Adrenal gland (tissue), 5 donors: ENCODE measurements around the gene CBX5.

Experiments
- POLR2A ChIP-seq, 2 donors: fragments of 450-650 bp; IDR thresholded peaks; one replicate each; pipeline ENCODE4 v1.6.1; 2017; ENCODE audit warnings: antibody characterized with exemption in 2 of 2, mild to moderate bottlenecking in 2 of 2, moderate library complexity in 1 of 2
- TF ChIP-seq, protein P1 (sequence below), 6 experiments: fragments of 450-650 bp in 4 of 6; fragments of 200-600 bp in 2 of 6; sonication (generic) in 1 of 6; IDR thresholded peaks; 1 replicate in 5 of 6; 2 replicates in 1 of 6; pipeline versions ENCODE4 v1.5.1 to v1.8.0; 2016 to 2021; ENCODE audit warnings: antibody characterized with exemption in 6 of 6, mild to moderate bottlenecking in 2 of 6, moderate library complexity in 1 of 6
- donor health status: DM: no; HTN: no; CAD: no.

DNA sequence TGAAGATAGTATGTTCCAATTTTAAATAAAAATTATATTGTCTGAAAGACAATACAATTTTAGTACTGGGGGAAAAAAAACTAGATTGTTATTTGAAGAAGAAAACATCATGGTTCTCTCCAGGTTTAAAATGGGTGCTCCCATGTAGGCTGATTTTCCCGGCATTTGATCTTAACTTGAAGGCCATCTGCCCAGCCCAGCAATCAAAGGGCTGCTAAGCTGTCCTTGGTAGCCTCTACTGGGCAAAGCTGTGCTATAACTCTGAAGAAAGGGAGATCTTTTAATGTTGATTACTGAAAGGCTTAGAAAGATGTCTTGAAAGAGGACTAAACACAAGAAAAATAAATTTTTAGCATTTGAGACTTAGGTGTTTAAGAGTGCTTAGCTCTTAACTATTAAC is 41.4 kb downstream of the CBX5 start:
- TF ChIP-seq, protein P1, sequence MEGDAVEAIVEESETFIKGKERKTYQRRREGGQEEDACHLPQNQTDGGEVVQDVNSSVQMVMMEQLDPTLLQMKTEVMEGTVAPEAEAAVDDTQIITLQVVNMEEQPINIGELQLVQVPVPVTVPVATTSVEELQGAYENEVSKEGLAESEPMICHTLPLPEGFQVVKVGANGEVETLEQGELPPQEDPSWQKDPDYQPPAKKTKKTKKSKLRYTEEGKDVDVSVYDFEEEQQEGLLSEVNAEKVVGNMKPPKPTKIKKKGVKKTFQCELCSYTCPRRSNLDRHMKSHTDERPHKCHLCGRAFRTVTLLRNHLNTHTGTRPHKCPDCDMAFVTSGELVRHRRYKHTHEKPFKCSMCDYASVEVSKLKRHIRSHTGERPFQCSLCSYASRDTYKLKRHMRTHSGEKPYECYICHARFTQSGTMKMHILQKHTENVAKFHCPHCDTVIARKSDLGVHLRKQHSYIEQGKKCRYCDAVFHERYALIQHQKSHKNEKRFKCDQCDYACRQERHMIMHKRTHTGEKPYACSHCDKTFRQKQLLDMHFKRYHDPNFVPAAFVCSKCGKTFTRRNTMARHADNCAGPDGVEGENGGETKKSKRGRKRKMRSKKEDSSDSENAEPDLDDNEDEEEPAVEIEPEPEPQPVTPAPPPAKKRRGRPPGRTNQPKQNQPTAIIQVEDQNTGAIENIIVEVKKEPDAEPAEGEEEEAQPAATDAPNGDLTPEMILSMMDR (IDR thresholded peaks at IDR 0.05): no peak
- TF ChIP-seq POLR2A (IDR thresholded peaks at IDR 0.05): no peak
